Panc1 (cell line): ENCODE results near the gene ABHD2. TPM values are rescaled to one million over a fixed set of nuclear protein-coding genes. Genes with fewer than 3 reads are reported as not detected.

Source experiments
- ATAC-seq: fragments of 200-7000 bp; cut with Tn5 transposase; 2 replicates; pipeline ENCODE4 v1.9.1; 2020; ENCODE audit warnings: mild to moderate bottlenecking, moderate library complexity
- BruUV-seq: library from RNA; stranded (reverse); fragments of 400-500 nt; replicated peaks from 2 replicates; lab custom pipeline; 2021; lab: Mats Ljungman, UMichigan
- CTCF ChIA-PET: fragments of 300-600 bp; sonication (Branson Sonifier 250); formaldehyde crosslinking; loops from one replicate; lab custom pipeline; 2022; ENCODE audit warnings: antibody characterized with exemption; lab: Charles Lee
- POLR2A ChIA-PET: fragments of 300-600 bp; sonication (Branson Sonifier 250); formaldehyde crosslinking; loops from one replicate; lab custom pipeline; 2022; ENCODE audit warnings: antibody characterized with exemption; lab: Charles Lee
- DNase-seq: peaks from one replicate; pipeline ENCODE4 v3.0.0-alpha.2; 2010; ENCODE audit warnings: low read depth, low spot score
- H3K27ac ChIP-seq: 2 replicates; pipeline ENCODE4 v1.5.1; 2011; ENCODE audit warnings: mild to moderate bottlenecking, low read length, inconsistent platforms
- H3K27me3 ChIP-seq: fragments of 200-500 bp; sonication (Bioruptor generic); 2 replicates; pipeline ENCODE4 v1.6.0; 2014; ENCODE audit warnings: low read length, inconsistent platforms; ENCODE audit not compliant: control insufficient read depth, insufficient read depth
- H3K36me3 ChIP-seq: fragments of 200-500 bp; sonication (Bioruptor generic); 2 replicates; pipeline ENCODE4 v1.5.1; 2014; ENCODE audit warnings: inconsistent platforms, mild to moderate bottlenecking, low read length, moderate library complexity; ENCODE audit not compliant: control insufficient read depth, insufficient read depth
- H3K4me1 ChIP-seq: 2 replicates; pipeline ENCODE4 v1.5.1; 2011; ENCODE audit warnings: inconsistent platforms, mild to moderate bottlenecking, low read length, moderate library complexity; ENCODE audit not compliant: control insufficient read depth, insufficient read depth
- H3K4me3 ChIP-seq, 2 experiments: 2 replicates each; pipeline ENCODE4 v1.5.1; 2011 to 2012; ENCODE audit warnings: low read depth in 2 of 2, low read length in 2 of 2, mild to moderate bottlenecking in 2 of 2, inconsistent platforms in 1 of 2, moderate library complexity in 1 of 2
- H3K9me3 ChIP-seq: fragments of 200-500 bp; sonication (Bioruptor generic); 2 replicates; pipeline ENCODE4 v1.5.1; 2014; ENCODE audit warnings: low read depth, mild to moderate bottlenecking, inconsistent platforms, low read length, moderate library complexity; ENCODE audit not compliant: control insufficient read depth, insufficient read depth
- CTCF ChIP-seq: fragments of 450-650 bp; IDR thresholded peaks from 2 replicates; pipeline ENCODE4 v1.5.1; 2017; ENCODE audit warnings: mild to moderate bottlenecking
- POLR2AphosphoS5 ChIP-seq: IDR thresholded peaks from 2 replicates; pipeline ENCODE4 v1.6.1; 2012; ENCODE audit warnings: mild to moderate bottlenecking, low read depth, low read length, moderate library complexity
- REST ChIP-seq, 2 experiments: IDR thresholded peaks; 2 replicates each; pipeline ENCODE4 v1.6.1; 2011 to 2012; ENCODE audit warnings: low read depth in 2 of 2, control low read depth in 1 of 2, low read length in 1 of 2, mild to moderate bottlenecking in 1 of 2, moderate library complexity in 1 of 2; ENCODE audit not compliant: insufficient read depth in 1 of 2
- SIN3A ChIP-seq: IDR thresholded peaks from 2 replicates; pipeline ENCODE4 v1.6.1; 2012; ENCODE audit warnings: low read depth, mild to moderate bottlenecking, low read length, moderate library complexity, borderline replicate concordance; ENCODE audit not compliant: insufficient read depth
- TCF7L2 ChIP-seq: IDR thresholded peaks from 2 replicates; pipeline ENCODE4 v1.6.1; 2011; ENCODE audit warnings: mild to moderate bottlenecking, low read depth, low read length, inconsistent platforms
- in situ Hi-C: cut with HindIII; loops from 2 replicates; pipeline ENCODE4 v1.10.0; 2016; ENCODE audit warnings: low sequenced_read_pairs, low pct_unique_long_range_greater_than_20kb
- intact Hi-C: fragments of 100-400 bp; cut with micrococcal nuclease; formaldehyde crosslinking; loops from one replicate; pipeline ENCODE4 v1.10.0; 2022; ENCODE audit not compliant: unreplicated experiment
- total RNA-seq: library from RNA; stranded (reverse); gene quantifications from one replicate; pipeline ENCODE4 v1.2.1, GENCODE V29; 2021; ENCODE audit not compliant: unreplicated experiment

Gene ABHD2
- total RNA-seq, 1 experiment from 2014 or later = 95.0 TPM

- Histone ChIP-seq H3K4me1 (no peaks in the 10 kb centered on the region), H3K27ac (no peak overlapping the region), H3K9me3 (no peaks in the 10 kb centered on the region), H3K4me3 (no peak overlapping the region), H3K36me3 (0 out of 2 replicates have a peak, but pooled peaks cover 3% of the 10 kb centered on the region), H3K27me3 (no peaks in the 10 kb centered on the region)
- TF ChIP-seq POLR2AphosphoS5 (no peak), REST (IDR thresholded peaks at IDR 0.05; ENCODE audit: insufficient read depth in 1 of 2, low read depth in 2 of 2, low read length in 1 of 2) (no peak), CTCF (no peak), SIN3A (no peak), TCF7L2 (no peak)
- no TSS peak for BruUV-seq
- POLR2A ChIA-PET = interaction anchor here (0.6 kb wide), 1 partner anchor 285 kb away, joined by 5 read pairs; no protein-coding TSS in a partner anchor
- in situ Hi-C loops = no loop called here
- DNase-seq (no peak), ATAC-seq (no peak)
- intact Hi-C loops = no loop called here
- CTCF ChIA-PET = interaction anchor here (1.0 kb wide), 1 partner anchor 12 kb away, joined by 6 read pairs; no protein-coding TSS in a partner anchor
These were observed 106.4 kb downstream of the ABHD2 start for GRCh38 chr15:89194608-89195007.

- in situ Hi-C loops = no loop called here
- H3K27me3 ChIP-seq = no peaks in the 10 kb centered on the region
- H3K4me1 ChIP-seq = no peaks in the 10 kb centered on the region
- H3K36me3 ChIP-seq = no peaks in the 10 kb centered on the region
- no peak for TF ChIP-seq TCF7L2
- TF ChIP-seq POLR2AphosphoS5 = no peak
- TF ChIP-seq REST (IDR thresholded peaks at IDR 0.05; ENCODE audit: insufficient read depth in 1 of 2, low read depth in 2 of 2, low read length in 1 of 2) = no peak
- no peak for TF ChIP-seq CTCF
- no peak for TF ChIP-seq SIN3A
- H3K4me3 ChIP-seq = no peak overlapping the region
- no peak overlapping the region for H3K27ac ChIP-seq
- BruUV-seq = no TSS peak
- H3K9me3 ChIP-seq = no peaks in the 10 kb centered on the region
- intact Hi-C loops = no loop called here
- ChIA-PET CTCF (no interaction called here), POLR2A (no interaction called here)
- ATAC-seq = no peak
- no peak for DNase-seq
These were observed 107.6 kb downstream of the ABHD2 start for GRCh38 chr15:89195836-89196235.
